ENCODE data around the gene LY6G5B. TPM values are rescaled to one million over a fixed set of nuclear protein-coding genes. Genes with fewer than 3 reads are reported as not detected.

Gene LY6G5B
- total and polyA plus RNA-seq, 2 experiments from 2014 or later: 7.9 to 8.4 TPM

GRCh38 chr6:31666337-31666965 lies 3.3 kb upstream of the LY6G5B start:
- Mint-ChIP-seq H3K36me3 (ENCODE audit: low read depth) (peaks cover 85% of the 10 kb centered on the region), H3K9me3 (no peaks in the 10 kb centered on the region; the same call in 2 of the 3 replicates), H3K27ac (peak overlapping the region; percentile 98), H3K27me3 (ENCODE audit: insufficient read depth, low read depth, poor library complexity) (peaks cover 14% of the 10 kb centered on the region), H3K4me3 (peak overlapping the region; percentile 93), H3K4me1 (peaks cover 30% of the 10 kb centered on the region)
- Histone ChIP-seq H3K27ac (ENCODE audit: low read depth) (no peak overlapping the region), H3K4me1 (ENCODE audit: insufficient read depth) (peaks cover 16% of the 10 kb centered on the region), H2AFZ (no peak overlapping the region), H3K4me2 (peak overlapping the region; percentile 98), H3K4me3 (peak overlapping the region; percentile 97), H4K20me1 (replicated peaks; ENCODE audit: insufficient read depth) (peaks cover 12% of the 10 kb centered on the region), H3K36me3 (ENCODE audit: insufficient read depth) (peaks cover 44% of the 10 kb centered on the region), H3K9me2 (ENCODE audit: insufficient read depth) (no peaks in the 10 kb centered on the region), H3K27me3 (ENCODE audit: insufficient read depth) (no peaks in the 10 kb centered on the region), H3F3A (replicated peaks; ENCODE audit: low read depth) (peaks cover 18% of the 10 kb centered on the region; the same call in 1 of the 2 replicates), H3K79me2 (replicated peaks; ENCODE audit: insufficient read depth) (peaks cover 46% of the 10 kb centered on the region)
- DNase-seq (ENCODE audit: low spot score): no peak
- no peak for TF ChIP-seq ZNF114 (CRISPR knock-in tag; IDR thresholded peaks at IDR 0.05)
- no peak for TF ChIP-seq ZNF462 (CRISPR knock-in tag; IDR thresholded peaks at IDR 0.05)
- TF ChIP-seq, protein P1, sequence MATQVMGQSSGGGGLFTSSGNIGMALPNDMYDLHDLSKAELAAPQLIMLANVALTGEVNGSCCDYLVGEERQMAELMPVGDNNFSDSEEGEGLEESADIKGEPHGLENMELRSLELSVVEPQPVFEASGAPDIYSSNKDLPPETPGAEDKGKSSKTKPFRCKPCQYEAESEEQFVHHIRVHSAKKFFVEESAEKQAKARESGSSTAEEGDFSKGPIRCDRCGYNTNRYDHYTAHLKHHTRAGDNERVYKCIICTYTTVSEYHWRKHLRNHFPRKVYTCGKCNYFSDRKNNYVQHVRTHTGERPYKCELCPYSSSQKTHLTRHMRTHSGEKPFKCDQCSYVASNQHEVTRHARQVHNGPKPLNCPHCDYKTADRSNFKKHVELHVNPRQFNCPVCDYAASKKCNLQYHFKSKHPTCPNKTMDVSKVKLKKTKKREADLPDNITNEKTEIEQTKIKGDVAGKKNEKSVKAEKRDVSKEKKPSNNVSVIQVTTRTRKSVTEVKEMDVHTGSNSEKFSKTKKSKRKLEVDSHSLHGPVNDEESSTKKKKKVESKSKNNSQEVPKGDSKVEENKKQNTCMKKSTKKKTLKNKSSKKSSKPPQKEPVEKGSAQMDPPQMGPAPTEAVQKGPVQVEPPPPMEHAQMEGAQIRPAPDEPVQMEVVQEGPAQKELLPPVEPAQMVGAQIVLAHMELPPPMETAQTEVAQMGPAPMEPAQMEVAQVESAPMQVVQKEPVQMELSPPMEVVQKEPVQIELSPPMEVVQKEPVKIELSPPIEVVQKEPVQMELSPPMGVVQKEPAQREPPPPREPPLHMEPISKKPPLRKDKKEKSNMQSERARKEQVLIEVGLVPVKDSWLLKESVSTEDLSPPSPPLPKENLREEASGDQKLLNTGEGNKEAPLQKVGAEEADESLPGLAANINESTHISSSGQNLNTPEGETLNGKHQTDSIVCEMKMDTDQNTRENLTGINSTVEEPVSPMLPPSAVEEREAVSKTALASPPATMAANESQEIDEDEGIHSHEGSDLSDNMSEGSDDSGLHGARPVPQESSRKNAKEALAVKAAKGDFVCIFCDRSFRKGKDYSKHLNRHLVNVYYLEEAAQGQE (IDR thresholded peaks at IDR 0.05; ENCODE audit: unreplicated experiment): no peak
- TF ChIP-seq EZH2phosphoT487 (IDR thresholded peaks at IDR 0.05; ENCODE audit: unreplicated experiment): no peak
- TF ChIP-seq STAT1 (IDR thresholded peaks at IDR 0.05; ENCODE audit: unreplicated experiment): no peak
- TF ChIP-seq CREB1 (CRISPR knock-in tag; IDR thresholded peaks at IDR 0.05; ENCODE audit: low read depth): no peak
- TF ChIP-seq CTCF (conservative IDR thresholded peaks at IDR 0.05; ENCODE audit: low read depth in 2 of 2): no peak
- no peak for TF ChIP-seq EZH2 (IDR thresholded peaks at IDR 0.05; ENCODE audit: low read depth, unreplicated experiment)
- no peak for ATAC-seq

Data from GM23338 (cell line).